Peyer's patch (tissue), 4 donors: ENCODE results near the gene NR1D1.

Source experiments
- CTCF ChIP-seq, 6 experiments: fragments of 450-650 bp in 4 of 6; fragments of 200-600 bp in 2 of 6; sonication (generic) in 1 of 6; IDR thresholded peaks; one replicate each; pipeline ENCODE4 v1.5.1; 2017 to 2019; ENCODE audit warnings: antibody characterized with exemption in 6 of 6, mild to moderate bottlenecking in 3 of 6, moderate library complexity in 1 of 6
- POLR2A ChIP-seq, 2 donors: fragments of 450-650 bp; IDR thresholded peaks; one replicate each; pipeline ENCODE4 v1.5.1; 2017; ENCODE audit warnings: antibody characterized with exemption in 2 of 2, mild to moderate bottlenecking in 2 of 2, moderate library complexity in 2 of 2

- TF ChIP-seq CTCF (IDR thresholded peaks at IDR 0.05): no peak
- no peak for TF ChIP-seq POLR2A (IDR thresholded peaks at IDR 0.05)
These were observed 1.2 kb upstream of the NR1D1 start for GRCh38 chr17:40101367-40102210.
